Measurements from ENCODE around the gene SF3B3.

DNA sequence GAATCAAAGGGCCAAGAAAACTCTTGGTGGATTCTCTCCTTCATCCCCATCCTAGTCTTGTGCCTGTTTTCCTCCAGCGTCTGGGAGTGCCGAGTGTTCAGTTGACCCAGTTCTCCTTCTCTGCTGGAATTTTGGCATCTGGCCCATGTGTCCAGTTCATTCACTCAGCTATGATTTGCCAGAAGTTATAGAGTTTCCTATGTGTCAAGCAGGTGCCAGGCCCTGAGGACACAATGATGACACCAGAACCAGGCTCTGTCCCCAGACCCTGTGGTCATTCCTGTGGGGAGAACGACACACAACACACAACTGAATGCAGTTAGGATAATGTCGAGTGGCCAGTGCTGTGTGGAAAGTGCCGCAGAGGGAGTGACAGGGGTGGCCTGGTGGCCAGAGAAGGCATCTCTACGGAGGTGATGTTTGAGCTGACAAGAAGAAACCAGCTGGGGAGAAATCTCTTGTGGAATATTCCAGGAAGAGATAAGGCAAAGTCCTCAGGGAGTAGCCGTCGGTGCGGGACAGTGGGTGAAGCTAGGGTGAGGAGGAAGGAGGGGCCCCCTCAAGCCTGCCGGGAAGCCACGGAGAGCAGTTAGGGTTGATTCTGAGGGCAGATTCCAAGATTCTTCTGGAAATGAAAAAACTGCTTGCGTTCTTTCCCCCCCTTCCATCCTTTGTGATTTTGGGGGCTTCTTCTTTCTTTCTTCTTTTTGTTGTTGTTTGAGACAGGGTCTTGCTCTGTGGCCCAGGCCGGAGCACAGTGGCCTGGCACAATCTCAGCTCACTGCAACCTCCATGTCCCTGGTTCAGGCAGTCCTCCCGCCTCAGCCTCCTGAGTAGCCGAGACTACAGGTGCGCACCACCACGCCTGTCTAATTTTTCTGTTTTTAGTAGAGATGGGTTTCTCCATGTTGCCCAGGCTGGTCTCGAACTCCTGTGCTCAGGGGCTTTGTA is 86.9 kb downstream of the SF3B3 start:
- TF ChIP-seq RFX5 (IDR thresholded peaks at IDR 0.05; ENCODE audit: low read depth, low read length) (no peak), KLF5 (IDR thresholded peaks at IDR 0.05; ENCODE audit: partially characterized antibody) (no peak), HDAC6 (IDR thresholded peaks at IDR 0.05; ENCODE audit: unreplicated experiment) (no peak), POLR2AphosphoS5 (IDR thresholded peaks at IDR 0.05; ENCODE audit: low read length) (no peak)
- TF ChIP-seq, protein P1, sequence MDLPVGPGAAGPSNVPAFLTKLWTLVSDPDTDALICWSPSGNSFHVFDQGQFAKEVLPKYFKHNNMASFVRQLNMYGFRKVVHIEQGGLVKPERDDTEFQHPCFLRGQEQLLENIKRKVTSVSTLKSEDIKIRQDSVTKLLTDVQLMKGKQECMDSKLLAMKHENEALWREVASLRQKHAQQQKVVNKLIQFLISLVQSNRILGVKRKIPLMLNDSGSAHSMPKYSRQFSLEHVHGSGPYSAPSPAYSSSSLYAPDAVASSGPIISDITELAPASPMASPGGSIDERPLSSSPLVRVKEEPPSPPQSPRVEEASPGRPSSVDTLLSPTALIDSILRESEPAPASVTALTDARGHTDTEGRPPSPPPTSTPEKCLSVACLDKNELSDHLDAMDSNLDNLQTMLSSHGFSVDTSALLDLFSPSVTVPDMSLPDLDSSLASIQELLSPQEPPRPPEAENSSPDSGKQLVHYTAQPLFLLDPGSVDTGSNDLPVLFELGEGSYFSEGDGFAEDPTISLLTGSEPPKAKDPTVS (IDR thresholded peaks at IDR 0.05; ENCODE audit: low read depth, low read length): no peak
- TF ChIP-seq, protein P2, sequence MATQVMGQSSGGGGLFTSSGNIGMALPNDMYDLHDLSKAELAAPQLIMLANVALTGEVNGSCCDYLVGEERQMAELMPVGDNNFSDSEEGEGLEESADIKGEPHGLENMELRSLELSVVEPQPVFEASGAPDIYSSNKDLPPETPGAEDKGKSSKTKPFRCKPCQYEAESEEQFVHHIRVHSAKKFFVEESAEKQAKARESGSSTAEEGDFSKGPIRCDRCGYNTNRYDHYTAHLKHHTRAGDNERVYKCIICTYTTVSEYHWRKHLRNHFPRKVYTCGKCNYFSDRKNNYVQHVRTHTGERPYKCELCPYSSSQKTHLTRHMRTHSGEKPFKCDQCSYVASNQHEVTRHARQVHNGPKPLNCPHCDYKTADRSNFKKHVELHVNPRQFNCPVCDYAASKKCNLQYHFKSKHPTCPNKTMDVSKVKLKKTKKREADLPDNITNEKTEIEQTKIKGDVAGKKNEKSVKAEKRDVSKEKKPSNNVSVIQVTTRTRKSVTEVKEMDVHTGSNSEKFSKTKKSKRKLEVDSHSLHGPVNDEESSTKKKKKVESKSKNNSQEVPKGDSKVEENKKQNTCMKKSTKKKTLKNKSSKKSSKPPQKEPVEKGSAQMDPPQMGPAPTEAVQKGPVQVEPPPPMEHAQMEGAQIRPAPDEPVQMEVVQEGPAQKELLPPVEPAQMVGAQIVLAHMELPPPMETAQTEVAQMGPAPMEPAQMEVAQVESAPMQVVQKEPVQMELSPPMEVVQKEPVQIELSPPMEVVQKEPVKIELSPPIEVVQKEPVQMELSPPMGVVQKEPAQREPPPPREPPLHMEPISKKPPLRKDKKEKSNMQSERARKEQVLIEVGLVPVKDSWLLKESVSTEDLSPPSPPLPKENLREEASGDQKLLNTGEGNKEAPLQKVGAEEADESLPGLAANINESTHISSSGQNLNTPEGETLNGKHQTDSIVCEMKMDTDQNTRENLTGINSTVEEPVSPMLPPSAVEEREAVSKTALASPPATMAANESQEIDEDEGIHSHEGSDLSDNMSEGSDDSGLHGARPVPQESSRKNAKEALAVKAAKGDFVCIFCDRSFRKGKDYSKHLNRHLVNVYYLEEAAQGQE (IDR thresholded peaks at IDR 0.05; ENCODE audit: low read depth, low read length): no peak

Data from GM12878 (cell line).